Karpas-422 (cell line): ENCODE measurements around the gene TRIM15. TPM values are rescaled to one million over a fixed set of nuclear protein-coding genes. Genes with fewer than 3 reads are reported as not detected.

Experiments used
- DNase-seq: peaks from one replicate; pipeline ENCODE4 v3.0.0-alpha.2; 2015
- H2AFZ ChIP-seq: fragments of 200-600 bp; sonication (generic); 2 replicates; pipeline ENCODE4 v1.6.1; 2014; ENCODE audit warnings: antibody characterized with exemption, low read length, mixed read lengths
- H3K27ac ChIP-seq: fragments of 200-600 bp; sonication (generic); 2 replicates; pipeline ENCODE4 v1.5.1; 2014; ENCODE audit warnings: mild to moderate bottlenecking, low read length, moderate library complexity
- H3K27me3 ChIP-seq: fragments of 200-600 bp; sonication (generic); 2 replicates; pipeline ENCODE4 v1.6.1; 2014; ENCODE audit warnings: low read length, mixed read lengths
- H3K36me3 ChIP-seq: fragments of 200-600 bp; sonication (generic); 2 replicates; pipeline ENCODE4 v1.6.1; 2014; ENCODE audit warnings: low read length, mixed read lengths; ENCODE audit not compliant: insufficient read depth
- H3K4me1 ChIP-seq: fragments of 200-600 bp; sonication (generic); 2 replicates; pipeline ENCODE4 v1.6.1; 2014; ENCODE audit warnings: mild to moderate bottlenecking, low read length, mixed read lengths
- H3K4me2 ChIP-seq: fragments of 200-600 bp; sonication (generic); 2 replicates; pipeline ENCODE4 v1.6.1; 2014; ENCODE audit warnings: low read length, low read depth, mild to moderate bottlenecking; ENCODE audit not compliant: poor library complexity, severe bottlenecking
- H3K4me3 ChIP-seq: fragments of 200-600 bp; sonication (generic); 2 replicates; pipeline ENCODE4 v1.5.1; 2014; ENCODE audit warnings: mild to moderate bottlenecking, antibody characterized with exemption, low read length, mixed read lengths
- H3K79me2 ChIP-seq: fragments of 200-600 bp; sonication (generic); 2 replicates; pipeline ENCODE4 v1.6.1; 2014; ENCODE audit warnings: mild to moderate bottlenecking, low read length, mixed read lengths
- H3K9ac ChIP-seq: fragments of 200-600 bp; sonication (generic); 2 replicates; pipeline ENCODE4 v1.6.0; 2014; ENCODE audit warnings: low read length
- H3K9me2 ChIP-seq: fragments of 200-600 bp; sonication (generic), shearing (Covaris generic); replicated peaks from 2 replicates; pipeline ENCODE4 v1.6.0; 2014; ENCODE audit warnings: mild to moderate bottlenecking, low read length, moderate library complexity; ENCODE audit not compliant: insufficient read depth
- H3K9me3 ChIP-seq: fragments of 300-700, 200-600 bp; sonication (generic); 2 replicates; pipeline ENCODE4 v1.6.1; 2014; ENCODE audit warnings: low read length, mixed read lengths
- H4K20me1 ChIP-seq: fragments of 200-600 bp; sonication (generic); 2 replicates; pipeline ENCODE4 v1.6.1; 2014; ENCODE audit warnings: mild to moderate bottlenecking, antibody characterized with exemption, low read length, low read depth; ENCODE audit not compliant: insufficient read depth
- total RNA-seq: library from RNA; depleted of rRNA; stranded (reverse); fragments of >200 nt; shearing (Covaris generic); gene quantifications from 2 replicates; pipeline ENCODE4 v1.2.3, GENCODE V29; 2014; ENCODE audit warnings: low replicate concordance

The TRIM15 gene
- total RNA-seq, 1 experiment from 2014 or later: not detected

GRCh38 chr6:30150671-30151395, 12.5 kb upstream of the TRIM15 start:
- DNase-seq: no peak
- H3K27me3 ChIP-seq: no peaks in the 10 kb centered on the region
- no peaks in the 10 kb centered on the region for H3K4me1 ChIP-seq
- no peak overlapping the region for H3K9ac ChIP-seq
- no peaks in the 10 kb centered on the region for H3K9me2 ChIP-seq
- H3K4me2 ChIP-seq: no peak overlapping the region
- no peak overlapping the region for H2AFZ ChIP-seq
- H3K4me3 ChIP-seq: no peak overlapping the region
- H3K79me2 ChIP-seq: no peaks in the 10 kb centered on the region
- no peak overlapping the region for H3K27ac ChIP-seq
- no peaks in the 10 kb centered on the region for H3K36me3 ChIP-seq
- H4K20me1 ChIP-seq: no peaks in the 10 kb centered on the region
- no peaks in the 10 kb centered on the region for H3K9me3 ChIP-seq

- no peaks in the 10 kb centered on the region for H3K9me3 ChIP-seq
- H3K79me2 ChIP-seq: no peaks in the 10 kb centered on the region
- H3K9ac ChIP-seq: no peak overlapping the region
- H2AFZ ChIP-seq: no peak overlapping the region
- no peak overlapping the region for H3K4me2 ChIP-seq
- no peak overlapping the region for H3K27ac ChIP-seq
- no peaks in the 10 kb centered on the region for H4K20me1 ChIP-seq
- H3K27me3 ChIP-seq: no peaks in the 10 kb centered on the region
- H3K4me1 ChIP-seq: no peaks in the 10 kb centered on the region
- no peak for DNase-seq
- no peaks in the 10 kb centered on the region for H3K36me3 ChIP-seq
- no peaks in the 10 kb centered on the region for H3K9me2 ChIP-seq
- H3K4me3 ChIP-seq: no peak overlapping the region
Observed at GRCh38 chr6:30151580-30151979, 11.8 kb upstream of the TRIM15 start.

- no peaks in the 10 kb centered on the region for H3K36me3 ChIP-seq
- H2AFZ ChIP-seq: no peak overlapping the region
- no peaks in the 10 kb centered on the region for H4K20me1 ChIP-seq
- no peaks in the 10 kb centered on the region for H3K9me2 ChIP-seq
- no peaks in the 10 kb centered on the region for H3K4me1 ChIP-seq
- H3K79me2 ChIP-seq: no peaks in the 10 kb centered on the region
- H3K9me3 ChIP-seq: no peaks in the 10 kb centered on the region
- no peak for DNase-seq
- H3K4me2 ChIP-seq: no peak overlapping the region
- H3K27ac ChIP-seq: no peak overlapping the region
- H3K27me3 ChIP-seq: no peaks in the 10 kb centered on the region
- no peak overlapping the region for H3K4me3 ChIP-seq
- H3K9ac ChIP-seq: no peak overlapping the region
Observed at GRCh38 chr6:30152016-30152673, 11.2 kb upstream of the TRIM15 start.

- H3K4me3 ChIP-seq: no peak overlapping the region
- H4K20me1 ChIP-seq: no peaks in the 10 kb centered on the region
- no peak for DNase-seq
- no peaks in the 10 kb centered on the region for H3K9me2 ChIP-seq
- H3K9ac ChIP-seq: no peak overlapping the region
- no peak overlapping the region for H3K27ac ChIP-seq
- no peaks in the 10 kb centered on the region for H3K4me1 ChIP-seq
- H2AFZ ChIP-seq: no peak overlapping the region
- H3K9me3 ChIP-seq: no peaks in the 10 kb centered on the region
- H3K4me2 ChIP-seq: no peak overlapping the region
- H3K79me2 ChIP-seq: no peaks in the 10 kb centered on the region
- H3K36me3 ChIP-seq: no peaks in the 10 kb centered on the region
- no peaks in the 10 kb centered on the region for H3K27me3 ChIP-seq
Observed at GRCh38 chr6:30152910-30153610, 10.3 kb upstream of the TRIM15 start.

GRCh38 chr6:30154061-30154460, 9.3 kb upstream of the TRIM15 start:
- Histone ChIP-seq H4K20me1 (no peaks in the 10 kb centered on the region), H3K27ac (no peak overlapping the region), H3K9me2 (no peaks in the 10 kb centered on the region), H3K79me2 (no peaks in the 10 kb centered on the region), H2AFZ (no peak overlapping the region), H3K27me3 (no peaks in the 10 kb centered on the region), H3K9ac (no peak overlapping the region), H3K9me3 (no peaks in the 10 kb centered on the region), H3K4me3 (no peak overlapping the region), H3K4me1 (no peaks in the 10 kb centered on the region), H3K4me2 (no peak overlapping the region), H3K36me3 (no peaks in the 10 kb centered on the region)
- DNase-seq: no peak

GRCh38 chr6:30154709-30155519, 8.4 kb upstream of the TRIM15 start:
- Histone ChIP-seq H3K4me2 (no peak overlapping the region), H2AFZ (no peak overlapping the region), H3K4me3 (no peak overlapping the region), H3K27me3 (no peaks in the 10 kb centered on the region), H4K20me1 (no peaks in the 10 kb centered on the region), H3K9me2 (no peaks in the 10 kb centered on the region), H3K27ac (no peak overlapping the region), H3K9ac (no peak overlapping the region), H3K36me3 (no peaks in the 10 kb centered on the region), H3K79me2 (no peaks in the 10 kb centered on the region), H3K9me3 (no peaks in the 10 kb centered on the region), H3K4me1 (no peaks in the 10 kb centered on the region)
- DNase-seq: no peak

GRCh38 chr6:30155520-30156261, 7.7 kb upstream of the TRIM15 start:
- Histone ChIP-seq H3K4me3 (no peak overlapping the region), H3K36me3 (no peaks in the 10 kb centered on the region), H3K4me2 (no peak overlapping the region), H3K27me3 (no peaks in the 10 kb centered on the region), H3K9ac (no peak overlapping the region), H4K20me1 (no peaks in the 10 kb centered on the region), H3K27ac (no peak overlapping the region), H2AFZ (no peak overlapping the region), H3K4me1 (no peaks in the 10 kb centered on the region), H3K9me3 (no peaks in the 10 kb centered on the region), H3K9me2 (no peaks in the 10 kb centered on the region), H3K79me2 (no peaks in the 10 kb centered on the region)
- DNase-seq: no peak
